ENCODE measurements around the gene NUDT14. TPM values are rescaled to one million over a fixed set of nuclear protein-coding genes. Genes with fewer than 3 reads are reported as not detected.

NUDT14 gene
- total RNA-seq, 4 donors from 2014 or later: 17.0 to 53.9 (median 32.6) TPM

- Histone ChIP-seq H3K4me1 (peaks cover 6 to 15% (median 11%) of the 10 kb centered on the region in 4 donors), H3K27me3 (no peaks in the 10 kb centered on the region), H3K4me3 (no peak overlapping the region), H3K9me3 (no peaks in the 10 kb centered on the region), H3K27ac (no peak overlapping the region), H3K36me3 (no peaks in the 10 kb centered on the region)
- DNase-seq: no peak
- intact Hi-C loops (cut with DNase I; ENCODE audit: low total_unique reads): no loop called here
- 89% methylated on average over 11 of the region's 11 CpGs; no CpG with 5 or more reads in 1 of the 2 donors for WGBS, 2 donors (ENCODE audit: low coverage in 1 of 2)
- in situ Hi-C loops (cut with MboI; ENCODE audit: low pct_ligation_motif_present in 1 of 4, low pct_unique_long_range_greater_than_20kb in 1 of 4, low sequenced_read_pairs in 3 of 4): no loop called here
- no peak for TF ChIP-seq POLR2A (IDR thresholded peaks at IDR 0.05)
- TF ChIP-seq CTCF (IDR thresholded peaks at IDR 0.05): no peak
- no peak for TF ChIP-seq POLR2AphosphoS5 (IDR thresholded peaks at IDR 0.05)
- TF ChIP-seq EP300 (IDR thresholded peaks at IDR 0.05; ENCODE audit: low read depth): no peak
Observed at GRCh38 chr14:105177082-105177481, 4.0 kb downstream of the NUDT14 start.

DNA sequence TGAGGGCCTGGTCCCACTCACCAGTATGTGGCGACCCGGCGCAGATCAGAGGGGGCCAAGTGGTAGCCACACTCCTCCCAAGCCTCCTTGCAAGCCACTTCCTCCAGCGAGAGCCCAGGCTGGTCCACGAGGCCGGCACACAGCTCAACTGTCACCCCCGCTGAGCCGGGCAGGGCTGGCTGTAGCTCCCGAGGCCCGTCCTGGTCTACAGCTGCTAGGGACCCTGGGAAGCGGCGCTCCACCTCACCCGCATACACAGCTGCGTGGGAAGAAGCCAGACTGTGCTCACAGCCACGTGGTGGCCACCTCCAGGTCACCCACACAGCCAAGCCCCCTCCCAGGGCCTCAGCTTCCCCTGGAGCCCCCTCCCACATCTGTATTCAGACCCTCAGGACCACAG, 4.6 kb downstream of the NUDT14 start:
- peaks cover 6 to 12% (median 10%) of the 10 kb centered on the region in 4 donors for H3K4me1 ChIP-seq
- H3K36me3 ChIP-seq: no peaks in the 10 kb centered on the region
- in situ Hi-C loops (cut with MboI; ENCODE audit: low pct_ligation_motif_present in 1 of 4, low pct_unique_long_range_greater_than_20kb in 1 of 4, low sequenced_read_pairs in 3 of 4) (no loop called here), intact Hi-C loops (cut with DNase I; ENCODE audit: low total_unique reads) (no loop called here)
- H3K4me3 ChIP-seq: no peak overlapping the region
- no peak for TF ChIP-seq POLR2A (IDR thresholded peaks at IDR 0.05)
- TF ChIP-seq EP300 (IDR thresholded peaks at IDR 0.05; ENCODE audit: low read depth): no peak
- no peak for TF ChIP-seq CTCF (IDR thresholded peaks at IDR 0.05)
- no peak for TF ChIP-seq POLR2AphosphoS5 (IDR thresholded peaks at IDR 0.05)
- 87% methylated on average over 10 of the region's 15 CpGs; no CpG with 5 or more reads in 1 of the 2 donors for WGBS, 2 donors (ENCODE audit: low coverage in 1 of 2)
- DNase-seq: no peak
- no peaks in the 10 kb centered on the region for H3K27me3 ChIP-seq
- no peak overlapping the region for H3K27ac ChIP-seq
- H3K9me3 ChIP-seq: no peaks in the 10 kb centered on the region

DNA sequence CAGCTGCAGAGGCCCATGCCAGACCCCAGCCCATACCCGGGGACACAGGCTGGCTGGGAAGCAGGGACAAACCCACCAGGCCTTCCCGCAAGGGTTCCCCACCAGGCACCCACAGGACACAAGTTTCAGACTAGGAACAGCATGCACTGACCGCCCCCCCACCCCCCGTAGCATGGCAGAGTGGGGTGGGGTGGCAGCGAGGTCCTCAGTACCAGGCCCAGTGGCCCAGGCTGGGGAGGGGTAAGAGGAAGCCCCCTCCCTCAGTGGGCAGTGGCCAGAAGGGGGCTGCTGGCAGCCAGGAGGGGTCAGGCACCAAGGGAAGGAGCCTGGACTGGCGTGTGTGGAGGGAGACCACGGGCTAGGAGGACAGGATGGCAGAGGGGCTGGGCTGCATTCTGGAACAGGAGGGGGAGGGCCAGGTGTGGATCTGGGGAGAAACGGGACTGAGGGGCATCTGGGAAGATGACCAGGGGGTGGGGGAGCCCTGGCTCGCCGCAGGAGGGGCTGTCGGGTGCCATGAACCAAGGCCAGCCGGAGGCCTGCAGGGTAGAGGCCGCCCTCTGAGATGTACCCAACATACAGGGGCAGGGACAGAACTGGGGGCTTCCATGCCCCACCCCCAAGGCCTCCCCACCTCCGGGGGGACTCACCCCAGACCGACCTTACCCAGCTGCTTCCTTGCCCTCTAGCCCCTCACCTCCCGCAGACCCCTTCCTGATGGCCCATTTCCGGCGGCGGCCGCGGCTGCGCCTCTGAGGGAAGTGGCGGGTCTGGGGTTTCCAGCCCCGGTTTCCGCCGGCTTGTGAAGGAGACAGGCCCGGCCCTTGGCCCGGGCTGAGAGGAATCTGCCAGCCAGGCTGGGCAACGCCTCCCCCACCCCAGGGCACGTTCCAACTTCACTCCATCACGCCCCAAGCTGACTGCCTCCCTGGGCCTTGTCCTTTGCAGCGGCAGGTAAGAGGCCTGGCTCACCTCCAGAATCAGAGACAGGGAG, 6.9 kb downstream of the NUDT14 start:
- H3K4me3 ChIP-seq: no peak overlapping the region
- no peak overlapping the region for H3K27ac ChIP-seq
- intact Hi-C loops (cut with DNase I; ENCODE audit: low total_unique reads): no loop called here
- no peaks in the 10 kb centered on the region for H3K36me3 ChIP-seq
- peaks cover 18% of the 10 kb centered on the region for H3K27me3 ChIP-seq
- H3K4me1 ChIP-seq: peaks cover 0 to 9% (median 3%) of the 10 kb centered on the region in 4 donors
- TF ChIP-seq CTCF (IDR thresholded peaks at IDR 0.05) (no peak), EP300 (IDR thresholded peaks at IDR 0.05; ENCODE audit: low read depth) (no peak), POLR2AphosphoS5 (IDR thresholded peaks at IDR 0.05) (no peak), POLR2A (IDR thresholded peaks at IDR 0.05) (no peak)
- no peaks in the 10 kb centered on the region for H3K9me3 ChIP-seq
- in situ Hi-C loops (cut with MboI; ENCODE audit: low pct_ligation_motif_present in 1 of 4, low pct_unique_long_range_greater_than_20kb in 1 of 4, low sequenced_read_pairs in 3 of 4): no loop called here
- 73% methylated on average over 30 of the region's 32 CpGs; no CpG with 5 or more reads in 1 of the 2 donors for WGBS, 2 donors (ENCODE audit: low coverage in 1 of 2)
- DNase-seq: peak; percentile 33

- TF ChIP-seq CTCF (IDR thresholded peaks at IDR 0.05): no peak
- TF ChIP-seq POLR2AphosphoS5 (IDR thresholded peaks at IDR 0.05): no peak
- no peak for TF ChIP-seq EP300 (IDR thresholded peaks at IDR 0.05; ENCODE audit: low read depth)
- no peak for TF ChIP-seq POLR2A (IDR thresholded peaks at IDR 0.05)
- H3K4me3 ChIP-seq: no peak overlapping the region
- WGBS, 2 donors (ENCODE audit: low coverage in 1 of 2): 88% methylated on average over 13 of the region's 13 CpGs; no CpG with 5 or more reads in 1 of the 2 donors
- no peaks in the 10 kb centered on the region for H3K9me3 ChIP-seq
- no peaks in the 10 kb centered on the region for H3K36me3 ChIP-seq
- intact Hi-C loops (cut with DNase I; ENCODE audit: low total_unique reads) (no loop called here), in situ Hi-C loops (cut with MboI; ENCODE audit: low pct_ligation_motif_present in 1 of 4, low pct_unique_long_range_greater_than_20kb in 1 of 4, low sequenced_read_pairs in 3 of 4) (no loop called here)
- H3K27ac ChIP-seq: no peak overlapping the region
- no peak for DNase-seq
- peaks cover 22% of the 10 kb centered on the region for H3K27me3 ChIP-seq
- peaks cover 0 to 12% (median 7%) of the 10 kb centered on the region in 4 donors for H3K4me1 ChIP-seq
Observed at GRCh38 chr14:105173145-105173544, 8.0 kb downstream of the NUDT14 start.

All from transverse colon (tissue), 4 donors.